ENCODE results near the gene ATP8A1.
"Not testable (repeated sequence)": the region's sequence is repeated elsewhere in the genome, so short reads cannot be mapped to it uniquely, and the experiment has no call there.

Gene ATP8A1

GRCh38 chr4:42656944-42657792, at the start of gene ATP8A1:
ATP8A1 (minus strand) TSS chr4:42657105; CDS start chr4:42656873, 232 bp downstream.
- peak; percentile 99 for DNase-seq (ENCODE audit: low spot score)

- DNase-seq (ENCODE audit: low spot score): no peak
Measured at GRCh38 chr4:42706086-42706485, 49.2 kb upstream of the ATP8A1 start.

- DNase-seq (ENCODE audit: low spot score): no peak
Measured at GRCh38 chr4:42703813-42704212, 46.9 kb upstream of the ATP8A1 start.

- no peak for DNase-seq (ENCODE audit: low spot score)
Measured at GRCh38 chr4:42702895-42703294, 46.0 kb upstream of the ATP8A1 start.

- DNase-seq (ENCODE audit: low spot score): not testable (repeated sequence)
Measured at GRCh38 chr4:42701780-42702179, 44.9 kb upstream of the ATP8A1 start.

GRCh38 chr4:42690537-42690936, 33.6 kb upstream of the ATP8A1 start:
- DNase-seq (ENCODE audit: low spot score): no peak

- DNase-seq (ENCODE audit: low spot score): no peak
Measured at GRCh38 chr4:42683393-42683792, 26.5 kb upstream of the ATP8A1 start.

- no peak for DNase-seq (ENCODE audit: low spot score)
Measured at GRCh38 chr4:42678512-42678911, 21.6 kb upstream of the ATP8A1 start.

- DNase-seq (ENCODE audit: low spot score): no peak
Measured at GRCh38 chr4:42676066-42676951, 19.4 kb upstream of the ATP8A1 start.

GRCh38 chr4:42673082-42673425, 16.1 kb upstream of the ATP8A1 start:
- DNase-seq (ENCODE audit: low spot score): no peak

GRCh38 chr4:42672359-42673081, 15.6 kb upstream of the ATP8A1 start:
- DNase-seq (ENCODE audit: low spot score): no peak

- DNase-seq (ENCODE audit: low spot score): no peak
Measured at GRCh38 chr4:42671431-42672194, 14.7 kb upstream of the ATP8A1 start.

GRCh38 chr4:42658261-42658660, 1.4 kb upstream of the ATP8A1 start:
- DNase-seq (ENCODE audit: low spot score): no peak

GRCh38 chr4:42656679-42656943, 294 bp downstream of the ATP8A1 start:
- no peak for DNase-seq (ENCODE audit: low spot score)

GRCh38 chr4:42655921-42656678, 805 bp downstream of the ATP8A1 start:
- DNase-seq (ENCODE audit: low spot score): peak; percentile 19

GRCh38 chr4:42655269-42655637, 1.7 kb downstream of the ATP8A1 start:
- no peak for DNase-seq (ENCODE audit: low spot score)

GRCh38 chr4:42654631-42655268, 2.2 kb downstream of the ATP8A1 start:
- peak; percentile 41 for DNase-seq (ENCODE audit: low spot score)

- no peak for DNase-seq (ENCODE audit: low spot score)
Measured at GRCh38 chr4:42653626-42654560, 3.0 kb downstream of the ATP8A1 start.

- not testable (repeated sequence) for DNase-seq (ENCODE audit: low spot score)
Measured at GRCh38 chr4:42652529-42653231, 4.2 kb downstream of the ATP8A1 start.

Data from GM03348 (cell line).